ENCODE data around the gene CEP78. TPM values are rescaled to one million over a fixed set of nuclear protein-coding genes. Genes with fewer than 3 reads are reported as not detected.

CEP78 gene, protein sequence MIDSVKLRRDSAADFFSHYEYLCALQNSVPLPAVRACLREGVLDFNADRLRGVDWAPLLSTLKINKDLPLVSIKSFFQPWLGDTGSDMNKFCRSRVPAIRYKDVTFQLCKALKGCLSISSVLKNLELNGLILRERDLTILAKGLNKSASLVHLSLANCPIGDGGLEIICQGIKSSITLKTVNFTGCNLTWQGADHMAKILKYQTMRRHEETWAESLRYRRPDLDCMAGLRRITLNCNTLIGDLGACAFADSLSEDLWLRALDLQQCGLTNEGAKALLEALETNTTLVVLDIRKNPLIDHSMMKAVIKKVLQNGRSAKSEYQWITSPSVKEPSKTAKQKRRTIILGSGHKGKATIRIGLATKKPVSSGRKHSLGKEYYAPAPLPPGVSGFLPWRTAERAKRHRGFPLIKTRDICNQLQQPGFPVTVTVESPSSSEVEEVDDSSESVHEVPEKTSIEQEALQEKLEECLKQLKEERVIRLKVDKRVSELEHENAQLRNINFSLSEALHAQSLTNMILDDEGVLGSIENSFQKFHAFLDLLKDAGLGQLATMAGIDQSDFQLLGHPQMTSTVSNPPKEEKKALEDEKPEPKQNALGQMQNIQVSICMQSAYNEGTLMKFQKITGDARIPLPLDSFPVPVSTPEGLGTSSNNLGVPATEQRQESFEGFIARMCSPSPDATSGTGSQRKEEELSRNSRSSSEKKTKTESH
- 55.9 and 57.8 TPM in 2 replicates for total RNA-seq (2021)
- long read RNA-seq, full-length matches to known transcripts = 264 of 405 reads
- long read RNA-seq, partial matches to known transcripts = 76 of 405 reads
- long read RNA-seq, other reads (novel, unspliced or antisense) = 65 of 405 reads

DNA sequence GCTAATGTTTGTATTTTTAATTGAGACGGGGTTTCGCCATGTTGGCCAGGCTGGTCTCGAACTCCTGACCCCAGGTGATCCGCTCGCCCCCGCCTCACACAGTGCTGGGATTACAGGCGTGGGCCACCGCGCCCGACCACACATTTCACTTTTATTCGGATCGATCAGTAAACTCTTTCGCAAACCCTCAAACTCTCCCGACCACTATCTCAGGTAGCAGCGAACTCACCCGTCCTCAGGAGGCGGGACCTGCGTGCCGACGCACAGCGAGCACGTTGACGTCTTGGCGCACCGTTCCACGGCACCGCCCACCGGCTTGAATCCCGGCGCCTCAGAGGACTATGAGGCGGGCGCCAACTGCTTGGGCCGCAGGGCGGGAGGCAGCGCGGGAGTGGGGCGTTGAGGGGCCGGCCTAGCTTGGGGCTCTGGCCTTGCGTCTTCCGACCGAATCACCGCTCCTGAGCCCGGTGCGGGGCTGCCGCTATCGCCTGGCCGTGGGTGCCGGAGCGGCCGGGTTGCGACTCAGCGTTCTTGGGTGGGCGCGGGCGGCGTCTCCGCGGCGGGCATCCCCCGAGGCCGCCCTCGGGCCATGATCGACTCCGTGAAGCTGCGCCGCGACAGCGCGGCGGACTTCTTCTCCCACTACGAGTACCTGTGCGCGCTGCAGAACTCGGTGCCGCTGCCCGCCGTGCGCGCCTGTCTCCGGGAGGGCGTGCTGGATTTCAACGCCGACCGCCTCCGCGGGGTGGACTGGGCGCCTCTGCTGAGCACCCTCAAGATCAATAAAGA, at the start of gene CEP78:
Gene CEP78 (plus strand): TSS at position 314 of the 789 bp plus-strand sequence. CDS start 276 bp downstream, at position 590.
- Histone ChIP-seq H3K4ac (ENCODE audit: low read depth, low read length) (no peak within 1 kb of the TSS), H2BK20ac (ENCODE audit: low read depth, low read length, poor library complexity, severe bottlenecking) (no peak within 1 kb of the TSS), H3K23me2 (ENCODE audit: insufficient read length, low read depth, low read length, poor library complexity, severe bottlenecking) (peaks cover 9% of the 10 kb centered on the region), H2BK12ac (ENCODE audit: insufficient read length, low read depth, low read length) (no peak within 1 kb of the TSS), H3K56ac (ENCODE audit: insufficient read length, low read depth, low read length) (no peak within 1 kb of the TSS), H3K14ac (ENCODE audit: insufficient read depth, low read length) (peak within 1 kb of the TSS; percentile 87), H3K79me1 (ENCODE audit: insufficient read depth, low read depth, low read length, poor library complexity, severe bottlenecking) (peaks cover 4% of the 10 kb centered on the region), H2BK120ac (ENCODE audit: low read depth, low read length, poor library complexity, severe bottlenecking) (no peak within 1 kb of the TSS), H4K91ac (ENCODE audit: insufficient read length, low read depth, low read length) (no peak within 1 kb of the TSS), H2AK5ac (ENCODE audit: insufficient read length, low read length) (no peak within 1 kb of the TSS), H3K9me3 (ENCODE audit: control insufficient read depth, low read depth, low read length) (no peaks in the 10 kb centered on the region), H3K4me2 (ENCODE audit: insufficient read depth, insufficient read length, low read length) (peak within 1 kb of the TSS; percentile 90), H2BK15ac (ENCODE audit: low read depth, low read length) (no peak within 1 kb of the TSS), H4K20me1 (ENCODE audit: control insufficient read depth, insufficient read depth, insufficient read length) (no peaks in the 10 kb centered on the region), H3K9ac (ENCODE audit: extremely low read depth, insufficient read length, low read length) (peak within 1 kb of the TSS; percentile 88), H4K5ac (ENCODE audit: insufficient read length, low read depth, low read length) (no peak within 1 kb of the TSS), H3K27ac (ENCODE audit: insufficient read length, low read depth, low read length) (no peak within 1 kb of the TSS), H3T11ph (ENCODE audit: low read length) (no peak within 1 kb of the TSS), H2BK5ac (ENCODE audit: insufficient read length, low read length) (no peak within 1 kb of the TSS), H4K8ac (replicated peaks; ENCODE audit: insufficient read length, low read depth, low read length) (no peak within 1 kb of the TSS), H3K18ac (ENCODE audit: insufficient read length, low read depth, low read length) (peak within 1 kb of the TSS; percentile 53), H3K23ac (ENCODE audit: insufficient read length, low read depth, low read length) (no peak within 1 kb of the TSS), H3K27me3 (ENCODE audit: insufficient read depth, low read length) (no peaks in the 10 kb centered on the region), H3K79me2 (ENCODE audit: insufficient read depth, low read length) (peaks cover 3% of the 10 kb centered on the region; the same call in 1 of the 2 replicates), H2AFZ (ENCODE audit: low read length) (no peak within 1 kb of the TSS), H3K4me1 (ENCODE audit: insufficient read depth, low read length) (0 out of 2 replicates have a peak, but pooled peaks cover 2% of the 10 kb centered on the region)
- peak within 1 kb of the TSS; percentile 91 to 98 (median 95) for H3K27ac Mint-ChIP-seq
- H3K27me3 Mint-ChIP-seq (ENCODE audit: low read depth) = no peaks in the 10 kb centered on the region; the same call in 1 of the 2 replicates
- no peaks in the 10 kb centered on the region for H3K9me3 Mint-ChIP-seq
- peaks cover 18 to 19% of the 10 kb centered on the region in 2 experiments for H3K4me1 Mint-ChIP-seq
- TF ChIP-seq, protein P1, sequence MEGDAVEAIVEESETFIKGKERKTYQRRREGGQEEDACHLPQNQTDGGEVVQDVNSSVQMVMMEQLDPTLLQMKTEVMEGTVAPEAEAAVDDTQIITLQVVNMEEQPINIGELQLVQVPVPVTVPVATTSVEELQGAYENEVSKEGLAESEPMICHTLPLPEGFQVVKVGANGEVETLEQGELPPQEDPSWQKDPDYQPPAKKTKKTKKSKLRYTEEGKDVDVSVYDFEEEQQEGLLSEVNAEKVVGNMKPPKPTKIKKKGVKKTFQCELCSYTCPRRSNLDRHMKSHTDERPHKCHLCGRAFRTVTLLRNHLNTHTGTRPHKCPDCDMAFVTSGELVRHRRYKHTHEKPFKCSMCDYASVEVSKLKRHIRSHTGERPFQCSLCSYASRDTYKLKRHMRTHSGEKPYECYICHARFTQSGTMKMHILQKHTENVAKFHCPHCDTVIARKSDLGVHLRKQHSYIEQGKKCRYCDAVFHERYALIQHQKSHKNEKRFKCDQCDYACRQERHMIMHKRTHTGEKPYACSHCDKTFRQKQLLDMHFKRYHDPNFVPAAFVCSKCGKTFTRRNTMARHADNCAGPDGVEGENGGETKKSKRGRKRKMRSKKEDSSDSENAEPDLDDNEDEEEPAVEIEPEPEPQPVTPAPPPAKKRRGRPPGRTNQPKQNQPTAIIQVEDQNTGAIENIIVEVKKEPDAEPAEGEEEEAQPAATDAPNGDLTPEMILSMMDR (conservative IDR thresholded peaks at IDR 0.05) = no peak
- DNase-seq = peak; percentile 93
- peaks cover 8 to 20% (median 17%) of the 10 kb centered on the region in 3 experiments for H3K36me3 Mint-ChIP-seq (ENCODE audit: insufficient read depth in 1 of 3, low read depth in 3 of 3)
- no CpG with 5 or more reads among the region's 87 CpGs for WGBS (ENCODE audit: extremely low coverage, insufficient read length, low lambda C conversion rate)
- peak within 1 kb of the TSS; percentile 91 to 94 for H3K4me3 Mint-ChIP-seq
